Stimulated activated naive CD8-positive, alpha-beta T cell treated with anti-CD3 and anti-CD28 coated beads, Interleukin-15, amount 100 ng/mL, for 72 hours (primary cell): ENCODE data around the gene C13orf46.
"Not testable (repeated sequence)": the region's sequence is repeated elsewhere in the genome, so short reads cannot be mapped to it uniquely, and the experiment has no call there.

Experiments used
- ATAC-seq: fragments of 150-1000 bp; cut with Tn5 transposase; 2 replicates; pipeline ENCODE4 v1.10.0; 2021; ENCODE audit warnings: mild to moderate bottlenecking, moderate library complexity
- DNase-seq, 2 donors: peaks; one replicate each; pipeline ENCODE4 v3.0.0; 2021 to 2022
- H3K27ac Mint-ChIP-seq, 2 donors: one replicate each; pipeline ENCODE4 v1.8.0; 2022; ENCODE audit warnings: mild to moderate bottlenecking in 2 of 2, mixed read lengths in 2 of 2, moderate library complexity in 2 of 2
- H3K27me3 Mint-ChIP-seq: one replicate; pipeline ENCODE4 v1.8.0; 2022; ENCODE audit warnings: mixed read lengths
- H3K4me1 Mint-ChIP-seq: one replicate; pipeline ENCODE4 v1.8.0; 2022; ENCODE audit warnings: mild to moderate bottlenecking, mixed read lengths
- H3K4me3 Mint-ChIP-seq, 2 donors: one replicate each; pipeline ENCODE4 v1.8.0; 2022; ENCODE audit warnings: mild to moderate bottlenecking in 2 of 2, mixed read lengths in 2 of 2, moderate library complexity in 1 of 2
- H3K9me3 Mint-ChIP-seq, 2 donors: one replicate each; pipeline ENCODE4 v1.8.0; 2022; ENCODE audit warnings: mixed read lengths in 2 of 2

Gene C13orf46

DNA sequence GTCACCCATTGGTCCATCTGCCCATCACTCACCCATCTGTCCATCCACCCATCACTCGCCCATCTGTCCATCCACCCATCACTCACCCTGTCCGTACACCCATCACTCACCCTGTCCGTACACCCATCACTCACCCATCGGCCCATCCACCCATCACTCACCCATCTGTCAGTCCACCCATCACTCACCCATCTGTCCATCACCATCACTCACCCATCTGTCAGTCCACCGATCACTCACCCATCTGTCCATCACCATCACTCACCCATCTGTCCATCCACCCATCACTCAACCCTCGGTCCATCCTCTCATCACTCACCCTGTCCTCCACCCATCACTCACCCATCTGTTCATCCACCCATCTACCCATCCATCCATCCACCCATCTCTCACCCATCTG is 15.0 kb upstream of the C13orf46 start:
- not testable (repeated sequence) for H3K4me1 Mint-ChIP-seq, H3K27me3 Mint-ChIP-seq, ATAC-seq, DNase-seq, H3K4me3 Mint-ChIP-seq
- Mint-ChIP-seq H3K27ac (peak overlapping the region in 1 of 2 donors; percentile 29), H3K9me3 (peaks cover 13 to 19% of the 10 kb centered on the region in 2 donors)

DNA sequence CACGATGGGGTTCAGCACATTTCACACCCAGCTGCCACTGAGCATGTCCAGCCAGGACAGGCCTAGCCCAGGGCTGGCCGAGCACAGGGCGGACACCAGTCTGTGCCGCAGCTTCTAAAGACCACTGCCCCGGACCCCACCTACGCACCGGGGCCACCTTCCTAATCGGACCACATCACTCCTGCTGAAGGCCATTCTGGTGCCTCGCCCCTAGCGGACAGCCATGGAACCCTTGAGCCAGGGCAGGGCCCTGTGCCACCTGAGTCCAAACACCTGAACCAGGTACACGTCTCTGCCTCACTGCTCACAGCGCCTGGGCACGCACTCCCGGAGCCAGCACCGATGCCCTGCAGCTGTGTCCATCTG is 8.4 kb upstream of the C13orf46 start:
- Mint-ChIP-seq H3K4me1 (peaks cover 1% of the 10 kb centered on the region), H3K27ac (no peak overlapping the region), H3K9me3 (no peaks in the 10 kb centered on the region), H3K27me3 (no peaks in the 10 kb centered on the region), H3K4me3 (no peak overlapping the region)
- DNase-seq, result no peak
- peak; percentile 44 for ATAC-seq

DNA sequence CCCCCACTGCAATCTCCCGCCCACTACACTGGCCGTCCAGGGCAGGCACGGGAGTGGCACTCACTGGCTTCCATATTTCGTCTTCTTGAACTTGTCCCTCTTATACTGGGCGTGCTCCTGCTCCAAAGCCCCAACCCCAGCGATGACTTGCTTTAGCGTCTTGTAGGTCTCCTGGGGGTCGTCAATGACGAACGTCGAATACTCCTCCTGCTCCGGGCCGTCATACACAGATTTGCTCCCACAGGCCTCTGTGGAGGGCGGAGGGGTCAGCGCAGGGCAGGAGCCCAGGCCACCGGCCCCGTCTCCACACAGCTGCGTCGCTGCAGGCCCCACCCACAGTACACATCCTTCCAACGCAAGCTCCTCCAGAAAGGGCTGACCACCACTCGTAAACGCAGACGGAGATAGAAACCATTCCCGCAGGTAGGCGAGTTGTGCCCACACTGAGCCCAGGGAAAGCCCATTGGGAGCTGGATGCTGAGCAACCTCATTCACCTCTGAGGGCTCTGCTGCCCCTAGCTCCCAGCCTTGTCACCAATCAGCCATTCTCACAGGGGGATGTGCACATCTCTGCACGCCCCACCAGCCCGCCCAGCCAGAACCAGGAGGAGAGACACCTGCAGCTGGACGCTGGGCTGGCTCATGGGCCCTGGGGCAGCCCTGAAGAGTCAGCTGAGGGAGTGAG is 7.9 kb upstream of the C13orf46 start:
- peak; percentile 8 for ATAC-seq
- peak overlapping the region; percentile 61 to 66 for H3K27ac Mint-ChIP-seq
- peaks cover 7% of the 10 kb centered on the region for H3K4me1 Mint-ChIP-seq
- no peaks in the 10 kb centered on the region for H3K9me3 Mint-ChIP-seq
- no peaks in the 10 kb centered on the region for H3K27me3 Mint-ChIP-seq
- H3K4me3 Mint-ChIP-seq, result no peak overlapping the region
- DNase-seq, result no peak

GRCh38 chr13:113981194-113981605 is 7.3 kb upstream of the C13orf46 start:
- Mint-ChIP-seq H3K9me3 (no peaks in the 10 kb centered on the region), H3K4me1 (peaks cover 11% of the 10 kb centered on the region), H3K27me3 (no peaks in the 10 kb centered on the region), H3K27ac (peak overlapping the region in 1 of 2 donors; percentile 95), H3K4me3 (no peak overlapping the region)
- no peak for DNase-seq
- ATAC-seq, result peak; percentile 21

GRCh38 chr13:113980489-113981064 is 6.7 kb upstream of the C13orf46 start:
- Mint-ChIP-seq H3K4me3 (no peak overlapping the region), H3K4me1 (peaks cover 11% of the 10 kb centered on the region), H3K27me3 (no peaks in the 10 kb centered on the region), H3K9me3 (no peaks in the 10 kb centered on the region), H3K27ac (peak overlapping the region; percentile 86 to 95)
- no peak for ATAC-seq
- no peak for DNase-seq

DNA sequence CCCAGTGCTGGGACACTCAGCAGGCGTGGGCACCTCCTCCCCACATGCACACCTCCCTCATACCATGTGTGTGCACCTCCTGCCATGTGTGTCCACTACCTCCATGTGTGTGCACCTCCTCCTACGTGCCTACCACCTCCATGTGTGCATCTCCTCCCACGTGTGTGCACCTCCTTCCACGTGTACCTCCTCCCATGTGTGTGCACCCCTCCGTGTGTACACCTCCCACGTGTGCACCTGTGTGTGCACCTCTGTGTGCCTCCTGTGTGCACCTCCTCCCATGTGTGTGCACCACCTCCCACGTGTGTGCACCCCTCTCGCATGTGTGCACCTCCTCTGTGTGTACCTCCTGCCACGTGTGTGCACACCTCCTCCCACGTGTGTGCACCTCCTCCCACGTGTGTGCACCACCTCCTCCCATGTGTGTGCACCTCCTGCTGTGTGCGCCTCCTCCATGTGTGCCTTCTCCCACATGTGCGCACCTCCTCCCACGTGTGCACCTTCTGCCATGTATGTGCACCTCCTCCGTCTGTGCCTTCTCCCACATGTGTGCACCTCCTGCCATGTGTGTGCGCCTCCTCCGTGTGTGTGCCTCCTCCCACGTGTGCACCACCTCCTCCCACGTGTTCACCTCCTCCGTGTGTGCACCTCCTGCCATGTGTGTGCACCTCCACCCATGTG is 6.1 kb upstream of the C13orf46 start:
- H3K9me3 Mint-ChIP-seq, result no peaks in the 10 kb centered on the region
- no peak overlapping the region for H3K4me3 Mint-ChIP-seq
- ATAC-seq, result peak; percentile 34
- H3K4me1 Mint-ChIP-seq, result peaks cover 11% of the 10 kb centered on the region
- no peak for DNase-seq
- H3K27ac Mint-ChIP-seq, result peak overlapping the region; percentile 56 to 86
- H3K27me3 Mint-ChIP-seq, result no peaks in the 10 kb centered on the region

DNA sequence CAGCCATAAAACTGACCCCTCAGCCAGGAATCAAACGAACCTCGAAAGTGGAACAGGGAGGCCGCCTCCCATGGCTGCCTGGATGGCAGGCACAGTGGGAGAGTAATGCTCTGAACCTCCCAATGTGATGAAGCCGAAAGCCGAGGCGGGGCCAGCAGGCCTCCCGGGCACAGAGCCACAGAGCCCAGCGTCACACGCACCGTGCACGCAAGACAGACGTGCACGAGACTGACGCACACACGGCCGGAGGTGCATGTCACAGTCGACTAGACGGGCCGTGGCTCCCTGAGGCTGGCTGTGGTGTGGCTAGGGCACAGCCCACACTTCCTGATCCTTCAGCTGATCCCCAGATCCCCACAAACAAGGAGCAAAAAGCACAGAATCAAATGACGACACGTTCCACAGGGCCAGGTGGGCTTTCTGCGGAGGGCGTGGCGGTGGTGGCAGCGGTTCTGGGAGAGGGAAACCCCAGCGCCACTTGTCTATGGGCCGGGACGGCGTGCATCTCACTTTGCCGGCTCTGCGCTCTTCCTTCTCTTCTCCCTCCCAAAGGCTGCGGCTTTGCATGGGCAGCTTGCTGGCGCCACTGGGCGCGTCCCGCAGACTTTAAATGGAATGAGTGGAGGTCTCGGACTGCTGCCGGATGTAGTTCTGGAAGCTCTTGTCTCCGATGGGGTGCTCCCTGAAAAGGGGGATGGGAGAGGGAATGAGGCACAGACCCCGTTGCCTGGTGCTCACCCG is 5.0 kb upstream of the C13orf46 start:
- Mint-ChIP-seq H3K4me1 (peaks cover 11% of the 10 kb centered on the region), H3K9me3 (no peaks in the 10 kb centered on the region), H3K27me3 (no peaks in the 10 kb centered on the region), H3K27ac (peak overlapping the region in 1 of 2 donors; percentile 84), H3K4me3 (no peak overlapping the region)
- DNase-seq, result no peak
- no peak for ATAC-seq

DNA sequence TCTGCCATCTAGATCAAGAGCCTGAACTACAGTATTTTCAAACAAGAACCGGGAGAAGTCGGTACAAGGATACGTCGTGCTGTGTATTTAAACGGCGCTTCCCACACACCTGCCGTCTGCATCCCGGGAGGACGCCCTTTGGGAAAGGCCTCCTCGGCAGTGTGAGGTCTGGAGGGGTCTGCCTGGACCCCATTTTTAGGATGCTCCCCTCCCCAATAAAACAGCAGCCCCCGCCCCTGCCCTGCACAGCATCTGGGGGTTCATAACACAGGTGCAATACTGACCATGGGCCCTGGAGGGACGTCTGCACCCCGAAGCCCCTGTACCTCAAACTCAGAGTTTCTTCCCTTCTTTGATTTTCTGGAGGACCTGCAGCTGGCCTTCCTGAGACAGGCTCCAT is 4.1 kb upstream of the C13orf46 start:
- Mint-ChIP-seq H3K27ac (peak overlapping the region; percentile 33 to 74), H3K4me1 (peaks cover 11% of the 10 kb centered on the region), H3K27me3 (no peaks in the 10 kb centered on the region), H3K4me3 (no peak overlapping the region), H3K9me3 (no peaks in the 10 kb centered on the region)
- DNase-seq (no peak), ATAC-seq (no peak)

DNA sequence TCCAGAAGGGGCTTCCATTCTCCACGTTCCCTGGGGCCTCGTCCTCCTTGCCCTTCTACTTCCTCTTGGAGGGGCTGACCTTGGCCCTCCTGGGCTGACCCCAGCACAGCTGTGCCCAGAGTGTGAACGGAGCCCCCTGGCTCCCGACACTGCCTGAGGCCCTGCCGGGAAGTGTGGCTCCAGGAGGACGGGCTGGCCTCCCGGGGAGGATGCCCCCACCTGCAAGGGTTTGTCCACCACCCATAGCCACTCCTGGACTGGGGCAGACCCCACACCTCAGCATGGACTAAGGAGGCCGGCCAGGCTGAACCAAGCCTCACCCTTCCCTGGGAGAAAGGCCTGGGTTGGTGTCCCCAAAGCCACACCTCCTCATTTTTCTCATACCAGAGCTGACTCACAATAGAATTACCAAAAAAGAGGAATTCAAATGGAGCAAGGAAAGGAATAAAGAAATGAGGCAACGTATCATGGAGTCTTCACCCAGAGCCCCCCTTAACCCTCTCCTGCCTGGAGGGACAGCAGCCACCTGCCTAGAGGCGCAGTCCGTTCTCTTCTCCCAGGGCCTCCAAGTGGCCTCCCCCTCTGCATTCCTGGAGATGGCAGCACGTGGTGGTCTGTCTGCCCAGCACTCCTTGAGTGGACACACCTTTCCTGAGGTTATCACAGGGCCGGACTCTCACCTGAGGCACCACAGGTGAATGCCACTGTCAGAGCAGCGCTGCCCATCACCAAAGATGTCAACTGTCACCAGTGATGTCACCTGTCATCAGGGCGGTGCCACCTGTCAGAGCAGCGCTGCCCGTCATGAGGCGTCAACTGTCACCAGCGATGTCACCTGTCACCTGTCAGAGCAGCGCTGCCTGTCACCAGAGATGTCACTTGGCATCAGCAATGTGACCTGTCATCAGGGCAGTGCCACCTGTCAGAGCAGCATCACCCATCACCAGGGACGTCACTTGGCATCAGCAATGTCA is 3.1 kb upstream of the C13orf46 start:
- no peaks in the 10 kb centered on the region for H3K9me3 Mint-ChIP-seq
- H3K27me3 Mint-ChIP-seq, result no peaks in the 10 kb centered on the region
- no peak for ATAC-seq
- no peak for DNase-seq
- H3K27ac Mint-ChIP-seq, result peak overlapping the region in 1 of 2 donors; percentile 79
- H3K4me1 Mint-ChIP-seq, result peaks cover 11% of the 10 kb centered on the region
- H3K4me3 Mint-ChIP-seq, result no peak overlapping the region

DNA sequence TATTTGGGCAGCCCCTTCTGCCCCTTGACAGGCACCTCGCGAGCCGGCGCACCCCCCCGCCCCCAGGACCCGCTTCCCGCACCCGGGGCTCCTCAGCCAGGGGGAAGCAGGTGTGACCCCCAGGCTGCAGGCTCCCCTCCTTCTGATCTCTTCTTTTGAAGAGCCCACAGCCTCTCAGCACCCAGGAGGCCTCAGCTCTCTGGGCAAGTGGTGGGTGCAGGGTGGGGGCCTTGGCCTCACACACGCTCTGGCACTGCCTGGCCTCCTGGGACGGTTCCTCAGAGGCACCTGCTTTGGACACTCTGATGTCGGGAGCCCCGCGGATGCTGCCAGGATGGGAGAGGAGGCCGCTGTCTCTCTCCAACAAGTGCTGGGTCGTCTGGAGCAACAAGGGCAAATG is 1.5 kb upstream of the C13orf46 start:
- H3K4me3 Mint-ChIP-seq, result no peak overlapping the region
- H3K27ac Mint-ChIP-seq, result peak overlapping the region in 1 of 2 donors; percentile 80
- H3K4me1 Mint-ChIP-seq, result peaks cover 11% of the 10 kb centered on the region
- H3K9me3 Mint-ChIP-seq, result no peaks in the 10 kb centered on the region
- DNase-seq (no peak), ATAC-seq (no peak)
- H3K27me3 Mint-ChIP-seq, result no peaks in the 10 kb centered on the region

GRCh38 chr13:113974304-113975281 is 717 bp upstream of the C13orf46 start:
- Mint-ChIP-seq H3K9me3 (no peaks in the 10 kb centered on the region), H3K4me3 (no peak overlapping the region), H3K27me3 (no peaks in the 10 kb centered on the region), H3K27ac (peak overlapping the region in 1 of 2 donors; percentile 59), H3K4me1 (peaks cover 11% of the 10 kb centered on the region)
- no peak for ATAC-seq
- no peak for DNase-seq

DNA sequence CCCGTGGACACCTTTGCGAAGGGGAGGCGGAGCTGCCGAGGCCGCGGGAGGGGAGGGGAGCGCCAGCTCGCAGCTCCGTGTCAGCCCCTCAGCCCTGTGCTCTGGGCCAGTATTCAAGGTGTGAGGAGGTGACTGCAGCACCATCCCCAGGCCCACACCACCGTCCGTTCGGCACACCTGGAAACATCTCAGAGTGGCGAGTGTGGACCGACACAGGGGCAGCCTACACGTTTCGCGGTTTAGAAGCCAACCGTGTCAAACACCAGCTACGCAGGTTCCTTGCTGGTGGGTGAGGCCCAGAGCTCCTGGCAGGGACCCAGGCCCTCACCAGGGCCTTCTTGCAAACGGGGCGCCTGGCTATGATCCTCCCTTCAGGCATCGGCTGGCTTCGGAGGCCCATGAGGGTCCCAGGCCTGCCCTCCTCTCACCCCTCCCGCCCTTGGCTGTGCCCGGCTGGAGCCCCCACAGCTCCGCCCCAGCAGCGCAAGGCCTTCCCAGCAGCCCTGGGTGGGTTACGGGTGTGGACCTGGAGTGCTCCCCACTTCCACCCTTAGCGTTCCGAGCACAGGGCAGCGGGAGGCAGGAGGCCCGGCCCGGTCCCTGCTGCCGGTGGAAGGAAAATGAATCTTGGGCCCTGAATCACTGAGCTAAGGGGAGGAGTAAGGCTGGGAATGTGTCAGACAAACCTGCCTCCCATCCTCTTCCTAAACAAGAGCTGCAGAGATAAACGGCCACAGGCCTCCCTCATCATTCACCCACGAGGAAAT is 1.2 kb downstream of the C13orf46 start:
- Mint-ChIP-seq H3K4me3 (no peak overlapping the region), H3K27me3 (no peaks in the 10 kb centered on the region), H3K4me1 (peaks cover 11% of the 10 kb centered on the region), H3K27ac (peak overlapping the region in 1 of 2 donors; percentile 86), H3K9me3 (no peaks in the 10 kb centered on the region)
- ATAC-seq, result no peak
- no peak for DNase-seq

DNA sequence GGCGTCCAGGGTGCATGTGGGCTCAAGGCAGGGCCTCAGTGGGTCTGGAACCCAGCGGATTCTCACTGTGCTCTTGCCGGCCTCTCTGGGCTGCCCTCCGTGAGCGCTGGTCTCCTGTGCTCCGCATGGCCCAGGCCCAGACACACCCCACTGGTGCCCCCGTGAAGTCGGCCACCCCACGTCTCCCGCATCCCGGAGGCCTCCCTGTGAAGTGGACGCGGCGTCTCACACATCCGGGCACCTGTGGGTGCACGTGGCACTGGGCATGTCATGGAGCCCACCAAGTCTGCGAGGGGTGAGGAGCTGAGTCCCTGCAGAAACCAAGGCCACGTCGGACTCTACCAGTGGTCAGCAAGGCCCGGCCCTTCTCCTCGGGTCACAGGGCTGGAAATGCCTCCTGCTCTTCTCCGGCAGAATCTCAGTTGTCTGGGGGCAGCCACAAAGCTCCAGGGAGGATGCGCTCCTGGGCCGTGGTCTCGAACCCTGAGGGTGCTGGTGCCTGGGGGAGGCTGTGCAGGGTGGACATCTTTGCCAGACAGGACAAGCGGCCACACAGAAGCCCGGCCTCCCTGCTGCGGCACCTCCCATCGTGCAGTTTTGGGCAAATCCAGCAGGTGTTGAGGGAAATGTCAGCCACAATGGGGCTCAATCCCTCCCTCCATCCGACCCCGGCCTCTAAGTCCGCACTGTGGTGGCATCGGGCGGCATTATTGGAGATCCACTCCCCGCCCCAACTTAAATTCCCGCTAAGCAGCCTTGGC is 2.2 kb downstream of the C13orf46 start:
- DNase-seq (no peak), ATAC-seq (peak; percentile 31)
- Mint-ChIP-seq H3K27ac (no peak overlapping the region), H3K9me3 (no peaks in the 10 kb centered on the region), H3K4me1 (peaks cover 3% of the 10 kb centered on the region), H3K27me3 (no peaks in the 10 kb centered on the region), H3K4me3 (no peak overlapping the region)
